Measurements from ENCODE around the gene ATP6V1G1.

- TF ChIP-seq EZH2 (optimal IDR thresholded peaks at IDR 0.05; ENCODE audit: low read depth, low read length) (no peak), CTCF (IDR thresholded peaks at IDR 0.05; ENCODE audit: low read length) (no peak), EZH2phosphoT487 (IDR thresholded peaks at IDR 0.05; ENCODE audit: low read length) (no peak)
These were observed 40.7 kb upstream of the ATP6V1G1 start for GRCh38 chr9:114546851-114547250.

All from MM.1S (cell line).